HG02943 (cell line): Measurements from ENCODE around the gene TMEM163.
A peak's percentile ranks its signal among the peaks of the same experiment; 100 is the strongest.
"Not testable (repeated sequence)": the region's sequence is repeated elsewhere in the genome, so short reads cannot be mapped to it uniquely, and the experiment has no call there.

Source experiments
- ATAC-seq: cut with Tn5 transposase; IDR thresholded peaks from one replicate; pipeline ENCODE4 v1.9.1; 2021; ENCODE audit warnings: mild to moderate bottlenecking, low read depth, moderate library complexity; ENCODE audit not compliant: unreplicated experiment

TMEM163 gene

DNA sequence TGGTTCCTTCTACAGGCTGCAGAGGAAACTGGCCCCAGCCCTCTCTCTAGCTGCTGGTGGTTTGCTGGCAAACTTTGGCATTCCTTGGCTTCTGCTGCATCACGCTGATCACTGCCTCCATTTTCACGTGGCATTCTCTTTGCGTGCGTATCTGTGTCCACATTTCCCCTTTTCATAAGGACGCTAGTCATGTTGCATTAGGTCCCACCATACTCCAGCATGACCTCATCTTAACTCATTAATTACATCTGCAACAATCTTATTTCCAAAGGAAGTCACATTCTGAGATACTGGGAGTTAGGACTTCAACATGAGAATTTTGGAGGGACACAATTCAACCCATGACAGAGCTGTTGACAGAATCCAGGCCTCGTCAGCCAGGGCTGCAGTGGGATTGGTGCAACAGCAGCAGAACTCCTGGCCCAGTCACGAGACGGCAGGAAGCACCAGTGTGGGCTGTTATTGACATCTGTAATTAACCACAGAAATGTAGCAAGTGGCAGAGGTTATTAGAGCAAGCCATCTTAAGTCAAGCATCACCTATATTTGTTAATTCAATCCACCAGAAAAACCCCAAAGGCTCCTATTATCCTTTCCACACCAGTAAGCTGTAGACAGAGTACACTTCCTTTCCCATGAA is 132.4 kb downstream of the TMEM163 start:
- no peak for ATAC-seq

DNA sequence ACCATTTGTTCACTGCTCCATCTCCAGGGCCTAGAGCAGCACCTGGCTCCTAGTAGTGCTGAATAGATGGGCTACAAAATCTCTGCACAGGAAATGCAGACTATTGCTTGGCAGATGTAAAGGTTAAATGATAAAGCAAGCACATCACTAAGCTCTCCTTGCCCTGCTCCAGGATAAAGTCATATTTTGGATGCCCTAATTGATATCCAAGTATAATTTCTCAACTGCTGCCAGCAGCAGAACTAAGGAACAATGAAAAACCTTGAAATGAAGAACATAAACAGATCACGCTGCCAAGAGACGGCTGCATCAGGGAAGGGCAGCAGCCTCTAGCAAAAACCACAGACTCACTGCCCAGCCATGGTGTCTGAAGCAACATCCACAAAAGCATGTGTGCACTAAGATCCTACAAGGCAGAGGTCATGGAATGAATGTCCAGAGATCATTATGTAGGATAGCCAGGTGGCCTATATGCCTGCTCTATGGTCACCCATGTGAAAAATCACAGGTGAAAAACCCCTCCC is 134.7 kb downstream of the TMEM163 start:
- no peak for ATAC-seq

DNA sequence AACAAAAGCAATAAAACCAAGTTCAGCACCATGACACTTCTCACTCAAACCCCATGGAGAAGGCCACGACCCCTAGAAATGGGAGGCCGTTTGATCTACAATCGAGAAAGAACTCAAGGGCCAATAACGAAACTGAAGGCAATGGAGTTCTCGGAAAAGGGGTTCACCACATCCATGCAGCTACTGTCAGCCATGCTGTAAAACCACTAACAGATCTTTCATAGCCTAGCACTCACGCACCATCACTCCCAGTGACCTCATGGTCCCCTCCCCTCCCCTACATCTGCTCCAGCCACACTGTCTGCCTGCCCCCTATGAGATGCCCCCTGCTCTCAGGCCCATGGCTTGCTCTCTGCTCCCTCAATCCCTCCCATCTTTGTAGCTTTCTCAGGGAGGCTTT is 135.3 kb downstream of the TMEM163 start:
- no peak for ATAC-seq

- ATAC-seq = no peak
Observed at GRCh38 chr2:134582547-134582899, 136.3 kb downstream of the TMEM163 start.

DNA sequence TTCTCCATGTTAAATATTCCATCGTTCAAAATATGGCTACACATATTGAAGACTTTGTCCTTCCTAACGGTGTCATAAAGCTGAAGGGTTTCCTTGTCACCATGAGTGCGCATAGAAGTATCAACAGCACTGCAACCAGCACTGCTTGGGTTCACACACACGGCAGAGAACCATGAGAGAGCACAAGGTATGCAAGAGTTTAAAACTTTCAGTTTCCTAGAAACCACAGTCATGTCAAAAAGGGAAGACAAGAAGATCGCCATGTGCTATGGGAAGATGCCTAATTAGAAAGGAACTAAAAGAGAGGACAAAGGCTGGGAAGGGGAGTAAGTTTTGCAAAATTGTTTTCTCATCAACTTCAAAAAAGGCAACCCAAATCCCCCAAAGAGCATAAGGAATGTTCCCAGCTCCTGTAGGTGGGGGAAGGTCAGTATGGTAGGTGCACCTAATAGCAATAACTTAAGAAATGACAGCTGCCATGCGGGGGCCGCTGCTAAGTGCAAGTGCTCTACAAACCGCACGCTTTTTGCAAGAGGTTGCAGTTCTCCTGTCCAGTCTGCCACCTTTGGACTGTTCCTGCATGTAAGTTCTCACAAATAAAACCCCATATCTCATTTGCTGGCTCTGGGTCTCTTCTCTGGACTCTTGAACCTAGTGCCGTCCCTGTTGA is 136.8 kb downstream of the TMEM163 start:
- ATAC-seq = peak; percentile 52

- no peak for ATAC-seq
Observed at GRCh38 chr2:134578316-134578715, 140.5 kb downstream of the TMEM163 start.

- no peak for ATAC-seq
Observed at GRCh38 chr2:134576478-134576877, 142.3 kb downstream of the TMEM163 start.

DNA sequence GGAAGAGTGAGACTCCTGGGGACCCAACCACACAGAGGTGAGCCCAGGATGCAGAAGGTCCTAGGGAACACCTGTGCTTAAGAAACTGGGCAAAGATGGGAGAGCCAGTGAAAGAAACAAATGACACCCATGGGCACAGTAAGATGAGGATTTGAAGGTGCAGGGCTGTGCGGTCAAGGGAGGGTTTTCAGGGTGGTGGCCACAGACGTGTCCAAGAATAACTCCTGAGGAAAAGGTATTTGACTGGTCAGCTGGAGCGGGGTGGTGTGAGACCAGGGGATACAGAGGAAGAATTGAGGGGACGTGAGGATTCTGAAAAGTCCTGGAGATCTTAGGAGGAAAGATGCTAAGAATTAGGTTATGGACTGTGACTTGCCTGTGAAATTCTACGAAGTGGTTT is 142.9 kb downstream of the TMEM163 start:
- no peak for ATAC-seq

DNA sequence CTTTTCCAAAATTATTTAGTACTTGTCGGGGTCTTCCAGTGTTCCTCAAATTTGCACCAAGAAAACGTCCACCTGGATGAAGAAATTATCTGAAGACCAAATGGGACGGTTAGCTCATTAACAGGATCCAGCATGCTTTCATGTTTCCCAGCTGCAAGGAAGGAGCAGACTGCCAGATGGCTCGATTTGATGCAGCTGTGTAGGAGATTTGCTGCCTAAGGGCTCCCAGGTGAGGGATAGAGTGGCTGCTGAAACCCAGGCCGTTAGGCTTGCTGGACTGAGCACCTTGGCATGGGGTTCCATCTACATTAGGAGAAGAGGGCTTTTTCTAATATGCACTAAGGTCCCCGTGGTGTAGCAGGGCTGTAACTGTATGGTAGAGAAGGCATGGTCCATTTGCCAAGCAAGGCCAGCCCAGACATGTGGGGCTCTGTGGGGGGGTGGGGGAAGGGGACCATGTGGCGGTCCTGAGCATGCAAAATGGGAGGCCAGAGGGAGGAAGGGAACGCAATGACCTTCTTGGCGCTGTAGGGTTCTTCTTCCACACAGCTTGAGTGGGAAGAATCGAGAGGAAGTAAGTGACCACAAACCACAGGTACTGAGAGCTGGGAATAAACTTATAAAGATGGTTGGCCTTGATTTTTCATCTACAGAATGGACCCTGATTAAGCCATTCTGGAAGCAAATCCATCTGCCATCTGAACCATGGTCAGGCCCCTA is 144.0 kb downstream of the TMEM163 start:
- no peak for ATAC-seq

GRCh38 chr2:134573724-134574123 is 145.1 kb downstream of the TMEM163 start:
- ATAC-seq = no peak

DNA sequence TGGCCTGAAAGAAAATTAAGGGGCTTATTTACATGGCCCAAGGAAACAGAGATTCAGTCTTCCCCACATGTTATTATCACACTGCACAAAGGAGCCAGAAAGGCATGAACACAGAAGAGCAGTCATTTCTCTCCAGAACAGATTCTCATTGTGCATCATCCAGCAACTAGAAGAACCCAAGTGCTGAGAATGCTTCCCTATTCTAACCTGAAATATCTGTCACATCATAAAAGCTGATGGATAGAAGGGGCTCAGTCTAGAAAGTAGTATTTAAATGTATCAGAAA is 145.8 kb downstream of the TMEM163 start:
- ATAC-seq = no peak

- ATAC-seq = no peak
Observed at GRCh38 chr2:134572314-134573084, 146.3 kb downstream of the TMEM163 start.

DNA sequence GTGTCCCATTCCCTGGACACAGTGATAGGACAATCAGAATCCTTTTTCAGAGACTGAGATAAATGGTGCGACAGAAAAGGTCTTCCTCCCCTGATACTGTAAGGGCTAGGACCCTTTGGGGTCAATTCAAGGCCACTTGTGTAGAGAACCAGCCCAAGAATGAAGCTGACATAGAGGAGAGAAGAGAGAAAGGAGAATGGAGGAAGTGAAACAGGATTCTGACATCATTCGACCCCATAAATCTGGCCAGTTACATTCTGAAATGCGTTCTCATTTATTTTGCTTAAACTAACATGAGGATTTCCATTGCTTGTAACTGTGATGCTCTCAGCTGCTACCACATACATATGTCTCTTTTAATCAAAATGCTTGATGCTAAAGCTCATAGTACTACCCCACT is 148.1 kb downstream of the TMEM163 start:
- no peak for ATAC-seq

DNA sequence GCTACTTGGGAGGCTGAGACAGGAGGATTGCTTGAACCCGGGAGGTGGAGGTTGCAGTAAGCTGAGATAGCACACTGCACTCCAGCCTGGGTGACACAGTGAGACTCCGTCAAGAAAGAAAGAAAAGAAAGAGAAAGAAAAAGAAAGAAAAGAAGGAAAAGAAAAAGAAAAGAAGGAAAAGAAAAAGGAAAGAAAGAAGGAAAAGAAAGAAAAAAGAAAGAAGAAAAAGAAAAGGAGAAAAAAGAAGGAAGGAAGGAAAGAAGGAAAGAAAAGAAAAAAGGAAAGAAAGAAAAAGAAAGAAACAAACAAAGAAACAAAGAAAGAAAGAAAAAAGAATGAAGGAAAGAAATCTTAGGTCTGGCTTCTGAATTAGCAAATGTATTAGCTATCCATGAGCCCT is 150.4 kb downstream of the TMEM163 start:
- no peak for ATAC-seq

GRCh38 chr2:134567666-134568065 is 151.1 kb downstream of the TMEM163 start:
- no peak for ATAC-seq

DNA sequence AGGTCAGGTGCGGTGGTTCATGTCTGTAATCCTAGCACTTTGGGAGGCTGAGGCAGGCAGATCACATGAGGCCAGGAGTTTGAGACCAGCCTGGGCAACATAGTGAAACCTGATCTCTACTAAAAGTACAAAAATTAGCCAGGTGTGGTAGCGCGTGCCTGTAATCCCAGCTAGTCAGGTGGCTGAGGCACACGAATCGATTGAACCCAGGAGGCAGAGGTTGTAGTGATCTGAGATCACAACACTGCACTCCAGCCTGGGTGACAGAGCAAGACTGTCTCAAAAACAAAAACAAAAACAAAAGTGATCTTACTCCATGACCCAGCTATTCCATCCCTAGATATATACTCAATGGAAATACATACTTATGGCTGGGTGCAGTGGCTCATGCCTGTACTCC is 153.8 kb downstream of the TMEM163 start:
- ATAC-seq = not testable (repeated sequence)

DNA sequence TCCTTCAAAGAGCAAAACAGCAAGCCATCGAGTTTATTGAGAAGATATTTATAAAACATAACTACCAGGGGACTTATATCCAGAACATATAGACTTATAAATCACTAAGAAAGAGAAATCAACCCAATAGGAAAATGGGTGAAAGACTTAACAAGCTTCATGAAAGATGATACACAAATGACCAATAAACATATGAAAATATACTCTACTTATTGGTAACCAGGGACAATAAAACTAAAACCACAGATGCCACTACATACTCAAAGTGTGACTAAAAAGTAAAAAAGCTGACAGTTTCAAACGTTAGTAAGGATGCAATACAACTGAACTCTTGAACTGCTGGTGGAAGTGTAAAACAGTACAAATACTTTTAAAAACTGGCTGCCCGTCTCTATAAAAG is 154.3 kb downstream of the TMEM163 start:
- ATAC-seq = no peak

DNA sequence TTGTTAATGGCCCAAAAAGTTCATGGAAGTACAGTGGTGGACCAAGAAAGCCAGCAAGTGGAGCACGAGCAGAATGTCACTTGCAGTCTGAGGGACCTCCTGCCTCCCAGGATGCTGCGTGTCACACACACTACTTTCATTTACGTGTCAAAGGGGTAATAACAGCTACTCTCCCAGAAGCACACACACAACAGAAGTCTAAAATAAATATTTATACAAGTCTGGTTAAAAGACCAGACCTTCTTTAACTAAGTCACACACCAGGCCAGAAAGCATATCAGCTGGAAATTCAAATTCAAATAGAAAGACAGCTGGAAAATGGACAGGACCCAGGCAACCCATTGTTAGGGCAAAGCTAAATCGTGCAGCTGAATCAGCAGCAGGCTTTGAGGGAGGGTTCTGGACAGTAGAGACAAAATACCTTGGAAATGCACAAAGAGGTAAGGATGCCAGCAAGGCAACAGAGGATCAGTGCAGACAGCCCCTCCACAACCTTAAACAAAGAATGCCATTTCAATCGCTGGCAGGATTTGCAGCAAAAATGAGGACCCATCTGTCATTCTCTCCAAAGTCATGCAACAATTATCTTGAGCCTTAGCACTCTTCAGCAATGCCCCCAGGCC is 160.5 kb downstream of the TMEM163 start:
- no peak for ATAC-seq

DNA sequence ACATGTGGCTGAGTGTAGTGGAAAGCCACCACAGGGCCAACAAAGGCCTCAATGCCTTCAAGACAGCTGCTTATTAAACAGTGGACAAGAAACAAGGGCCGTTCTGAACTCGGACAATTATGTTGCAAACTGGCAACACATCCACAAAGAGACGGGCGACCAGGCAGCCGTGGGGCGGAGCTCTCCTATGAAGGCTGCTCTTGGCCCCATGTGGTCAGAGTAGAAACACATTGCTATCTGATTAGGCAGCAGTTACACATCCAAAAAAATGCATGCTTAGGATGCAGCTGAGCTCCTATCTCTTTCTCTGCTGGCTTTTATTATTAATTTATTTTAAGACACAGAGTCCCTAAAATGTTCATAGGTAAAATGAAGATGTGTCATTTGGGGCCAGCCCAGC is 163.4 kb downstream of the TMEM163 start:
- no peak for ATAC-seq

GRCh38 chr2:134553657-134554056 is 165.1 kb downstream of the TMEM163 start:
- no peak for ATAC-seq
